Naive thymus-derived CD4-positive, alpha-beta T cell (primary cell): ENCODE measurements around the gene NMNAT2. TPM values are rescaled to one million over a fixed set of nuclear protein-coding genes. Genes with fewer than 3 reads are reported as not detected.

Experiments
- ATAC-seq: fragments of 150-1000 bp; cut with Tn5 transposase; 2 replicates; pipeline ENCODE4 v1.10.0; 2021; ENCODE audit warnings: mild to moderate bottlenecking, moderate library complexity
- CTCF ChIA-PET: fragments of 350-600 bp; sonication (Branson Sonifier 250); formaldehyde crosslinking; loops from one replicate; lab custom pipeline; 2021; ENCODE audit warnings: antibody characterized with exemption; lab: Charles Lee
- POLR2A ChIA-PET: fragments of 350-600 bp; sonication (Branson Sonifier 250); formaldehyde crosslinking; loops from one replicate; lab custom pipeline; 2021; ENCODE audit warnings: antibody characterized with exemption, inconsistent platforms; lab: Charles Lee
- DNase-seq, 9 donors: peaks; one replicate each; pipeline versions ENCODE4 v3.0.0 to v3.0.0-alpha.2; 2020 to 2022; ENCODE audit warnings: mixed read lengths in 1 of 9
- H3K27ac ChIP-seq: one replicate; pipeline ENCODE4 v1.7.0; 2013; ENCODE audit warnings: mild to moderate bottlenecking, low read depth, low read length, moderate library complexity
- H3K27me3 ChIP-seq, 2 donors: one replicate each; pipeline ENCODE4 v1.7.0; 2013; ENCODE audit warnings: low read length in 2 of 2, mild to moderate bottlenecking in 2 of 2, moderate library complexity in 2 of 2; ENCODE audit not compliant: control insufficient read depth in 2 of 2, insufficient read depth in 2 of 2
- H3K36me3 ChIP-seq, 3 experiments: 1 replicate in 2 of 3; 2 replicates in 1 of 3; pipeline ENCODE4 v1.7.0; 2013; ENCODE audit warnings: low read length in 3 of 3, mild to moderate bottlenecking in 3 of 3, moderate library complexity in 1 of 3; ENCODE audit not compliant: insufficient read depth in 3 of 3, control insufficient read depth in 2 of 3
- H3K4me1 ChIP-seq, 2 donors: one replicate each; pipeline ENCODE4 v1.7.0; 2013; ENCODE audit warnings: low read length in 2 of 2, mild to moderate bottlenecking in 2 of 2, moderate library complexity in 1 of 2; ENCODE audit not compliant: control insufficient read depth in 2 of 2, insufficient read depth in 2 of 2
- H3K4me3 ChIP-seq: 2 replicates; pipeline ENCODE4 v1.7.0; 2013; ENCODE audit warnings: mild to moderate bottlenecking, low read length
- H3K9me3 ChIP-seq, 3 experiments: 1 replicate in 2 of 3; 2 replicates in 1 of 3; pipeline ENCODE4 v1.7.0; 2013; ENCODE audit warnings: low read length in 3 of 3; ENCODE audit not compliant: control insufficient read depth in 2 of 3
- H3K27ac Mint-ChIP-seq, 9 donors: one replicate each; pipeline ENCODE4 v1.8.0; 2020 to 2022; ENCODE audit warnings: mixed read lengths in 9 of 9, mild to moderate bottlenecking in 8 of 9, moderate library complexity in 5 of 9, inconsistent platforms in 2 of 9
- H3K27me3 Mint-ChIP-seq, 5 donors: one replicate each; pipeline ENCODE4 v1.8.0; 2021 to 2022; ENCODE audit warnings: mixed read lengths in 5 of 5, mild to moderate bottlenecking in 1 of 5
- H3K36me3 Mint-ChIP-seq, 5 donors: one replicate each; pipeline ENCODE4 v1.8.0; 2020 to 2022; ENCODE audit warnings: mixed read lengths in 5 of 5, mild to moderate bottlenecking in 3 of 5, inconsistent platforms in 1 of 5
- H3K4me1 Mint-ChIP-seq, 7 donors: one replicate each; pipeline ENCODE4 v1.8.0; 2020 to 2022; ENCODE audit warnings: mixed read lengths in 7 of 7, mild to moderate bottlenecking in 3 of 7, inconsistent platforms in 1 of 7
- H3K4me3 Mint-ChIP-seq, 10 donors: one replicate each; pipeline ENCODE4 v1.8.0; 2020 to 2022; ENCODE audit warnings: mild to moderate bottlenecking in 10 of 10, mixed read lengths in 10 of 10, moderate library complexity in 6 of 10, inconsistent platforms in 2 of 10
- H3K9me3 Mint-ChIP-seq, 11 donors: one replicate each; pipeline ENCODE4 v1.8.0; 2020 to 2022; ENCODE audit warnings: mixed read lengths in 11 of 11, mild to moderate bottlenecking in 4 of 11, inconsistent platforms in 1 of 11, moderate library complexity in 1 of 11
- intact Hi-C, 2 donors: fragments of 100-400 bp; cut with micrococcal nuclease; formaldehyde crosslinking; loops; one replicate each; pipeline ENCODE4 v1.15.1; 2023
- polyA plus RNA-seq, 2 donors: library from polyadenylated mRNA; unstranded; fragments of 300-500 nt; fragmentation: Illumina TruSeq; gene quantifications; one replicate each; pipeline ENCODE4 v1.2.3, GENCODE V29; 2021
- total RNA-seq, 6 experiments: library from RNA in 5 of 6; stranded (reverse) in 5 of 6; gene quantifications; 1 replicate in 5 of 6; 2 replicates in 1 of 6; pipeline ENCODE4 v1.2.3 and lab custom pipeline; 2021 to 2026

The NMNAT2 gene
- total and polyA plus RNA-seq, 7 experiments from 2014 or later: 0.07 to 0.24 TPM; not detected in 5

GRCh38 chr1:183203094-183203493, 215.1 kb downstream of the NMNAT2 start:
- H3K4me3 Mint-ChIP-seq: no peak overlapping the region
- peak in 1 of 9 donors; percentile 9 for DNase-seq
- Histone ChIP-seq H3K27ac (no peak overlapping the region), H3K4me1 (no peaks in the 10 kb centered on the region), H3K4me3 (no peak overlapping the region), H3K9me3 (no peaks in the 10 kb centered on the region), H3K36me3 (no peaks in the 10 kb centered on the region), H3K27me3 (no peaks in the 10 kb centered on the region)
- ATAC-seq: no peak
- H3K27ac Mint-ChIP-seq: no peak overlapping the region
- intact Hi-C loops: no loop called here
- no peaks in the 10 kb centered on the region for H3K9me3 Mint-ChIP-seq
- H3K36me3 Mint-ChIP-seq: peaks cover 0 to 3% (median 0%) of the 10 kb centered on the region in 5 donors
- ChIA-PET POLR2A (no interaction called here), CTCF (interaction anchor here (0.7 kb wide), 1 partner anchor 299 kb away, joined by 3 read pairs; no protein-coding TSS in a partner anchor)
- H3K4me1 Mint-ChIP-seq: peaks cover 0 to 12% (median 7%) of the 10 kb centered on the region in 7 donors
- peaks cover 9 to 23% (median 13%) of the 10 kb centered on the region in 5 donors for H3K27me3 Mint-ChIP-seq

- Mint-ChIP-seq H3K27ac (no peak overlapping the region), H3K36me3 (peaks cover 0 to 7% (median 0%) of the 10 kb centered on the region in 5 donors), H3K4me1 (peaks cover 0 to 14% (median 9%) of the 10 kb centered on the region in 7 donors), H3K27me3 (peaks cover 9 to 28% (median 17%) of the 10 kb centered on the region in 5 donors), H3K9me3 (no peaks in the 10 kb centered on the region), H3K4me3 (no peak overlapping the region)
- H3K4me3 ChIP-seq: no peak overlapping the region
- no peaks in the 10 kb centered on the region for H3K9me3 ChIP-seq
- H3K27ac ChIP-seq: no peak overlapping the region
- intact Hi-C loops: no loop called here
- no peaks in the 10 kb centered on the region for H3K27me3 ChIP-seq
- DNase-seq: no peak
- ChIA-PET POLR2A (no interaction called here), CTCF (no interaction called here)
- H3K36me3 ChIP-seq: no peaks in the 10 kb centered on the region
- no peak for ATAC-seq
- peaks cover 0 to 1% of the 10 kb centered on the region in 2 donors for H3K4me1 ChIP-seq
Measured at GRCh38 chr1:183200451-183200850, 217.7 kb downstream of the NMNAT2 start.

- ATAC-seq (no peak), DNase-seq (no peak)
- Histone ChIP-seq H3K4me3 (no peak overlapping the region), H3K4me1 (peaks cover 0 to 12% of the 10 kb centered on the region in 2 donors), H3K36me3 (no peaks in the 10 kb centered on the region), H3K27me3 (no peaks in the 10 kb centered on the region), H3K27ac (no peak overlapping the region), H3K9me3 (no peaks in the 10 kb centered on the region)
- peaks cover 7 to 25% (median 20%) of the 10 kb centered on the region in 7 donors for H3K4me1 Mint-ChIP-seq
- H3K4me3 Mint-ChIP-seq: no peak overlapping the region
- no peaks in the 10 kb centered on the region for H3K9me3 Mint-ChIP-seq
- no peak overlapping the region for H3K27ac Mint-ChIP-seq
- peaks cover 0 to 7% (median 0%) of the 10 kb centered on the region in 5 donors for H3K36me3 Mint-ChIP-seq
- intact Hi-C loops: no loop called here
- POLR2A ChIA-PET: no interaction called here
- CTCF ChIA-PET: no interaction called here
- H3K27me3 Mint-ChIP-seq: peaks cover 9 to 30% (median 17%) of the 10 kb centered on the region in 5 donors
Measured at GRCh38 chr1:183199304-183199703, 218.9 kb downstream of the NMNAT2 start.

GRCh38 chr1:183198463-183198862, 219.7 kb downstream of the NMNAT2 start:
- Mint-ChIP-seq H3K4me1 (peaks cover 7 to 31% (median 22%) of the 10 kb centered on the region in 7 donors), H3K9me3 (no peaks in the 10 kb centered on the region), H3K36me3 (peaks cover 0 to 7% (median 0%) of the 10 kb centered on the region in 5 donors), H3K27ac (no peak overlapping the region), H3K4me3 (no peak overlapping the region), H3K27me3 (peaks cover 9 to 30% (median 17%) of the 10 kb centered on the region in 5 donors)
- no peak overlapping the region for H3K4me3 ChIP-seq
- ChIA-PET CTCF (no interaction called here), POLR2A (no interaction called here)
- no peaks in the 10 kb centered on the region for H3K27me3 ChIP-seq
- no peaks in the 10 kb centered on the region for H3K36me3 ChIP-seq
- no peak overlapping the region for H3K27ac ChIP-seq
- no peak for ATAC-seq
- peaks cover 0 to 12% of the 10 kb centered on the region in 2 donors for H3K4me1 ChIP-seq
- no peak for DNase-seq
- intact Hi-C loops: no loop called here
- H3K9me3 ChIP-seq: no peaks in the 10 kb centered on the region

Other genes starting within 250 kb of the NMNAT2 start
- under 1 TPM in 1 of 5 experiments, not detected in 4; 0.51 TPM for gene LAMC2, start 232.1 kb downstream of the NMNAT2 start, total RNA-seq
- not detected for gene LAMC2, start 232.1 kb downstream of the NMNAT2 start, polyA plus RNA-seq
- 10 to 100 TPM; 50.2 to 87.7 (median 60.1) TPM for gene SMG7, start 54.1 kb upstream of the NMNAT2 start, total RNA-seq
- 10 to 100 TPM; 24.7 to 35.0 TPM for gene SMG7, start 54.1 kb upstream of the NMNAT2 start, polyA plus RNA-seq
- gene NCF2, start 172.1 kb upstream of the NMNAT2 start, total RNA-seq: 100 to 1,000 TPM in 1 of 5 experiments, 10 to 100 TPM in 2, 1 to 10 TPM in 2; 2.2 to 145 (median 15.2) TPM
- gene NCF2, start 172.1 kb upstream of the NMNAT2 start, polyA plus RNA-seq: 1 to 10 TPM in 1 of 2 donors, under 1 TPM in 1; 0.43 to 3.8 TPM
- gene ARPC5, start 217.4 kb upstream of the NMNAT2 start, total RNA-seq: 100 to 1,000 TPM in 3 of 5 experiments, 10 to 100 TPM in 2; 49.9 to 252 (median 105) TPM
- 100 to 1,000 TPM; 225 to 525 TPM for gene ARPC5, start 217.4 kb upstream of the NMNAT2 start, polyA plus RNA-seq
- gene APOBEC4, start 234.9 kb upstream of the NMNAT2 start, total RNA-seq: not detected
- gene APOBEC4, start 234.9 kb upstream of the NMNAT2 start, polyA plus RNA-seq: under 1 TPM in 1 of 2 donors, not detected in 1; 0.19 TPM